Erythroblast (primary cell): ENCODE results near the gene JAM2.

Experiments used
- GATA1 ChIP-seq: IDR thresholded peaks from 2 replicates; pipeline ENCODE4 v1.6.1; 2011; ENCODE audit warnings: low read depth, mild to moderate bottlenecking, control low read depth, low read length, moderate library complexity
- POLR2A ChIP-seq: IDR thresholded peaks from 2 replicates; pipeline ENCODE4 v1.6.1; 2011; ENCODE audit warnings: mild to moderate bottlenecking, low read length

DNA sequence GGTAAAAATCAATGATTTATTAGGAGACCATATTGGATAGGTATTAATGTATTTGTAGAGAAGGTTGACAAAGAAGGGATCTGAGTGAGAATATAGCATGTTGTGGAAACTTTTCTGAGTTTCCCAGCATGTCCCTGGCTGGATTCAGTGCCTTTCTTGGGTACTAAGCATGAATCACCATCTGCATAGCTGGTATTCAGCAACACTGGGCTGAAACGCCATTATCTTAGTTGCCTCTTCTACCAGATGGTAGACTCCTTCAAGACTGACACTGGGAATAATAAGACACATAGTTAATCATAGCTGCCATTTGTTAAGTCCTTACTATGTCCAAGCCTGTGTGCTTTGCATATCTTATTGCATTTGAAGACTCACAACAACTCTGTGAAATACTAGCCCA lies 50.2 kb downstream of the JAM2 start:
- TF ChIP-seq POLR2A (no peak), GATA1 (no peak)
